D721Med (cell line): ENCODE data around the gene MFAP4.

ENCODE experiments used
- DNase-seq: peaks from one replicate; pipeline ENCODE4 v3.0.0; 2011; ENCODE audit warnings: low spot score; ENCODE audit not compliant: insufficient read length
- FAIRE-seq: peaks from 2 replicates; lab custom pipeline; 2011; peaks lifted over from hg19 to GRCh38; lab: Jason Lieb, UNC
- TF ChIP-seq, protein P1 (sequence below): IDR thresholded peaks from 2 replicates; pipeline ENCODE4 v1.5.1; 2012; ENCODE audit warnings: mild to moderate bottlenecking, control low read depth; ENCODE audit not compliant: insufficient read depth; ENCODE audit errors: missing control alignments

MFAP4 gene

DNA sequence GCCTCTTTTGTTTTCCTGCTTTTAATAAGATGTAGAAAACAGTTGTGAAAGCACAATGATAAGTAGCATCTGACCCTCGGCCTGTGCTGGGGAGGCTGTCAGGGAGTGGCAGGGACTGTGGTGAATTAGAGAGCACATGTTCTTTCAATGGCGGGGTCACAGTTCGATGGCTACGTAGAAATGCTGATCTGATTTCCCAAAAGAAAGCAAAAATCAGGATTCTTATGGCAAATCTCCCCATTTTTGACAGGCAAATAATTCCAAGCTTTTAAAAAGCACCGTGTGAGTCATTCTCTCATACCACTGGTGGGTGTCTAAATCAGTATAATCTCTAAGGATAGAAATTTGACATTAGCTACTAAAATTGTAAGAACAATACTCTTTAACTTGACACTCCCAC is 12.9 kb downstream of the MFAP4 start:
- FAIRE-seq = no peak
- TF ChIP-seq, protein P1, sequence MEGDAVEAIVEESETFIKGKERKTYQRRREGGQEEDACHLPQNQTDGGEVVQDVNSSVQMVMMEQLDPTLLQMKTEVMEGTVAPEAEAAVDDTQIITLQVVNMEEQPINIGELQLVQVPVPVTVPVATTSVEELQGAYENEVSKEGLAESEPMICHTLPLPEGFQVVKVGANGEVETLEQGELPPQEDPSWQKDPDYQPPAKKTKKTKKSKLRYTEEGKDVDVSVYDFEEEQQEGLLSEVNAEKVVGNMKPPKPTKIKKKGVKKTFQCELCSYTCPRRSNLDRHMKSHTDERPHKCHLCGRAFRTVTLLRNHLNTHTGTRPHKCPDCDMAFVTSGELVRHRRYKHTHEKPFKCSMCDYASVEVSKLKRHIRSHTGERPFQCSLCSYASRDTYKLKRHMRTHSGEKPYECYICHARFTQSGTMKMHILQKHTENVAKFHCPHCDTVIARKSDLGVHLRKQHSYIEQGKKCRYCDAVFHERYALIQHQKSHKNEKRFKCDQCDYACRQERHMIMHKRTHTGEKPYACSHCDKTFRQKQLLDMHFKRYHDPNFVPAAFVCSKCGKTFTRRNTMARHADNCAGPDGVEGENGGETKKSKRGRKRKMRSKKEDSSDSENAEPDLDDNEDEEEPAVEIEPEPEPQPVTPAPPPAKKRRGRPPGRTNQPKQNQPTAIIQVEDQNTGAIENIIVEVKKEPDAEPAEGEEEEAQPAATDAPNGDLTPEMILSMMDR = no peak
- no peak for DNase-seq

DNA sequence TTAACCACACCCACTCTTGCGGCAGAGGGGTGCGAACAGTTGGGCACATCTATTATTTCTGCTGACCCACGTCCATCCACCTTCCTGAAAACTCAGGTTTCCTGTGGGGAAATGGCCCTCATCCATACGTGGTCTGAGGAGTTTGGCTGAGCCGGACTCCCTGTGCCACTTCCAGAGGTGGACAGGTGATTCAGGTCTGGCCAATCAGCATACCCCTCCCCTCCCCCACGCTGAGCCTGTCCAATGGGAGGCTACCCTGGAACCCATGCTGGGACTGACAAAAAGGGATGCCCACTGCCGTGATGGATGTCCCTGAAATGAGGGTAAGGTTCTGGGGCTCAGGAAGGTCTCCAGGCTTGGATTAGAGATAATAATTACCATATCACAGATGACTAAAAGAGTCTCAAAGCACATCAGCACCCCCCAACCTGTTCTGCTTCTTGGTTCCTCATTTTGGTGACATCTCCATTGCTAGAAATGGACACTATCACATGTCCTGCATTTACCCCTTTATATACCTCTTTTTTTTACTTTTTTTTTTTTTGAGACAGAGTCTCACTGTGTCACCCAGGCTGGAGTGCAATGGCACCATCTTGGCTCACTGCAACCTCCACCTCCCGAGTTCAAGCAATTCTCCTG is 14.0 kb downstream of the MFAP4 start:
- DNase-seq (no peak), FAIRE-seq (no peak)
- TF ChIP-seq, protein P1 = no peak

DNA sequence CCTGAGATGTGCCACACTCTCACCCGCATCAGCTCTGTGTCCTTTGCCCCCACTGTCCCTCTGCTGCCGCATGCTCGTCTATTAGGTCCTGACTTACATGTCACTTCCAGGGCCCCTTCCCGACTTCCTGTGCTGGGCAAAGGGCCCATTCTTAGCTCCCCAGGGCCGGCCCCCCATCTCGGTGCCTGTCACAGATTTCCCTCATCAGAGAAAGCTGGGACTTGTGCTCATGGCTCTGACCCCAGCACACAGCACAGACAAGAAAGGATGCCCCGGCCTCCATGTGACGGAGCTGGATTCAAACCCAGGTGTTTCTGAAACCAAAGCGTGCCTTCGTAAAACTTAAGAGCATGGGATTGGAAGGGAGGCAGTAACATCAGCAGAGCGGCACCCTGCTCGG is 14.6 kb downstream of the MFAP4 start:
- TF ChIP-seq, protein P1 = no peak
- no peak for FAIRE-seq
- no peak for DNase-seq

DNA sequence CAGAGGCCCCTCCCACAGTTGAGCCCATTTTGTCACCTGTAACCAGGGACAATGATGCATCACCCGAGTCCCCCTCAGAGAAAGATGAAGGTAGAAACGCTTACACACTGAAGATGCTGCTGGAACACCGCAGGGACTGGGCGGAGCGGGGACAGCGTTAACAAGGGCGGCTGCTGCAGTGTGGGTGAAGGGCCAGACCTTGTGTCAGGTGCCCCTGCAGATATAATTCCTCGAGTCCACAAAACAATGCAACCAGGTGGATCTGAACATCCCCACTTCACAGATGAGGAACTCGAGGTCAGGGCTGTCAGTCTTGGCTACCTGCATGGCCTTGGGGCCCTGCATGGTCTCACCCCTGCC is 15.0 kb downstream of the MFAP4 start:
- DNase-seq (no peak), FAIRE-seq (no peak)
- TF ChIP-seq, protein P1 = no peak

DNA sequence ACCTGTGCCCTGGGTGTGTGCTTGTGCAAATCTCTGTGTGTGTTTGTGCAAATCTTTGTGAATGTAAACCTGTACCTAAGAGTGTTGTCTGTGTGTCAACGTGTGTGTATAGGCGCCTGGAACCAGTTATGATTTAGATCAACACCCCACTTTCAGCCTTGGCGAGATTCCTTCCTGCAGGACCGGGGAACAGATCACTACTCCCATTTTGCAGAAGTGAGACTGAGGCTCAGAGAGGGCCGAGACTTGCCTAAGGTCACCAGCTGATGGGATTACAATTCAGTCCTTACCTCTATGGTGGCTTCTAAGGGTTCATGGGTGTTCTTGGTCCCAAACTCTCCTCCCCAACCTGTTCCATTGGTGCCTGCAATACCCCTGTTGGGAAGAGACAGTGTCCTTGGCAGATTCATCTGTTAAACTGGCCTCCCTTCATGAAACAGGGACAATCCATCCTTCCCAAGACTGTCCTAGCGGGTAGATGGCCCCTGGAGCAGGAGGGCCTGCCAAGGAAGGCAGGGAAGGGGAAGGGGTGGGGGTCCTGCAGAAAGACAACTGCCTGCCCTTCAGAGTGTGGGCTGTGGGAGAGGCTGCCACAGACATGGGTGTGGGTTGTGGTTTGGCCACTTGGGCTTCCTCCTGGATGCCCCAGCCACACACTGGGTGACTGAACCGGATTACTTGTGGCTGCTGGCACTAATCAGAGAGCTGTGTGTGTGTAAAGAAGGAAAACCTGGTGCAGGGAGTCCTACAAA is 15.6 kb downstream of the MFAP4 start:
- no peak for DNase-seq
- no peak for FAIRE-seq
- TF ChIP-seq, protein P1 = no peak

DNA sequence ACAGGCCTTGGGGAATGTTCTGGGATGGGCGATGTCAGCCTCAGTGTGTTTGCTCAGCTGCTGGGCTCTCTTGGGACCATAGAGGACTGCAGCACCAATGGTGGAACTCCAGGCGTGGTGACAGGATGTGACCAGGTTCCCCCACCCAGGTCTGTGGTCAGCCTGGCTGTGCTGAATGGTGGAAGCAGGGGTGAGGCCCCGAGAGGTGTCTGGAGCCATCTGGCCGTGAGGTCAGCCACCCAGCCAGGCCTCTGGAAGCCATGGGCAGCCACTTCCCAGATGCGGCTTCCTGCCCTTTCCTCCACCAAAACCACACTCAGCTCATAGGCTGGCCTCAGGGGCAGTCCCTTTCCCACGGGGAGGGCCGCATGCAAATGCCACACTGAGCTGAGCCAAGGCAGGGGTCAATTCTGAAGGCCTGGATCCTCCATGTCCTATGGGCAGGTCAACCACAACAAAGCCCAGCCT is 16.5 kb downstream of the MFAP4 start:
- FAIRE-seq = no peak
- DNase-seq = no peak

More for the DNA sequence above, 16.5 kb downstream of the MFAP4 start:
- TF ChIP-seq, protein P1 = no peak
